NCI-H82 (cell line): Measurements from ENCODE around the gene ISG15.

Experiments used
- DNase-seq: peaks from one replicate; lab custom pipeline; 2025; lab: John Stamatoyannopoulos, UW

ISG15 gene

DNA sequence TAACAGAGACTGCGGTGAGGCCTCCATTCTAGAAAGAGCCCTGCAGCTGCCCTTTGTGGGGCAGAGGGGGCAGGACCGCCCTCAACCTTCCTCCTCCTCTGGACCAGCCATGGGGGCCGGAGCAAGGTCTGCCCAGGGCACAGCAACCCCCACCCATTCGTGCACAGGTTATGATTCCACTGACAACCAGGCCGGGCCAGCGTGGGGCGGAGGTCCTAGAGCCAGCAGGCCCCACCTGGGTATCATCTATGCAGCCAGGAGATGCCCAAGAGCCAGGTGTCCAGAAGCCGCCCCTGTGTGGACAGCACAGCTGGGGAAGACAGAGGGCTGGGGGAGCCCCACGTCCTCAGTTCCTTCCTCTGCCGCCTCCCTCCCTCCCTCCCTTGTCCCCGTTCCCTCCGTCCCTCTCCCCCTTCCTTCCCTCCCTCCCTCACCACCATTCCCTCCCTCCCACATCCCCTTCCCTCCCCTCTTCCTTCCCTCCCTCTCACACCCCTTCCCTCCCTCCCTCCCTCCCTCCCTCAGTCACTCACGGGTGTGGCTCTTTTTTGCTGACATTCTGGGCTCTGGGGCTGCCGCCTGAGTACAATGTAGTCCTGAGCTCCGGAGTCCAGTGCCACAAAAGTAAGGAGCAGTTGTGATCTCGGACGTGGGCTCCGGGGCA, 48.5 kb downstream of the ISG15 start:
- DNase-seq, result no peak

DNA sequence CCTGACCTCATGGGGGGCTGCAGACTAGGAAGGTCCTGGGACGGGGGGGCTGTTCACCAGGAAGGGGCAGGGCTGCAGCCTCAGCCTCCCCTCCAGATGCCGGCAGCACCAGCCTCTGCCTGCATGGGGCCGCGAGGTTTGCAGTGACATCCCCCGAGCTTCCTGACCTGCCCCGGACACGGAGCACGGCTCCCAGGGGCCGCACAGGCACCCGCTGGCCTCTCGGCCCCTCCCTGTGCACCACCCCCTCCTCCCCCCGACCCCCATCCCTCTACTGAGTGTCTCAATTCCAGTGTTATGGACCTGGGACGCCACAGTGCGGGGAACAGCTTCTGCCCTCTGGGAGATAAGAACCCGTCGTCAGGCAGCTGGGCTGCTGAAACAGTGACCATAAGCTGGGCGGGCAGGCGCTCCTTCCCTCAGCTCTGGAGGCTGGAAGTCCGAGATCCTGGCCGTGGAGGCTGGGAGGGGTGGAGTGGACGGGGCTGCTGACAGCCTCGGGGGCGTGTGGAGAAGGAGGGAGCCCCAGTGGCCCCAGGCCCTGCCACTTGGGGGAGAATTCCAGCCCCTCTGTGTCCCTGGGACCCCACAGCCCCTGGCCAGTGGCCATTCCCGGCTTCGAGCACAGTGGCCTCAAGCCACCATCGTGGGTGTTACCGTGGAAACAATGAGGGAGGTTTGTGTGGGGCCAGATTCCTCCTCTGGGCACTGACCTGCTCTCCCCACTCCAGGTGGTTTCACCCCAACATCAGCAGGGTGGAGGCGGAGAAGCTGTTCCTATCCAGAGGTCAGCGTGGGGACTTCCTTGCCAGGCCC, 49.3 kb downstream of the ISG15 start:
- no peak for DNase-seq

GRCh38 chr1:1063261-1063944, 50.1 kb downstream of the ISG15 start:
- DNase-seq, result no peak
